Heart left ventricle (tissue), 16 donors: ENCODE data around the gene HBE1. TPM values are rescaled to one million over a fixed set of nuclear protein-coding genes. Genes with fewer than 3 reads are reported as not detected.
"Not testable (repeated sequence)": the region's sequence is repeated elsewhere in the genome, so short reads cannot be mapped to it uniquely, and the experiment has no call there.

Experiments used
- ATAC-seq, 4 donors: fragments of 200-7000 bp; cut with Tn5 transposase; one replicate each; pipeline ENCODE4 v1.9.1; 2020 to 2022; ENCODE audit warnings: moderate library complexity in 4 of 4, mild to moderate bottlenecking in 3 of 4, moderate number of reproducible peaks in 1 of 4
- DNase-seq, 5 donors: peaks; one replicate each; pipeline ENCODE4 v3.0.0-alpha.2; 2020
- H3K27ac ChIP-seq, 12 donors: fragments of 200-600 bp; sonication (generic) in 4 of 12; one replicate each; pipeline versions ENCODE4 v1.5.0 to v1.8.0; 2016 to 2022; ENCODE audit warnings: mild to moderate bottlenecking in 2 of 12
- H3K27me3 ChIP-seq, 9 donors: fragments of 200-600 bp; sonication (generic) in 2 of 9; one replicate each; pipeline versions ENCODE4 v1.5.1 to v1.8.0; 2016 to 2022; ENCODE audit warnings: mild to moderate bottlenecking in 3 of 9
- H3K36me3 ChIP-seq, 9 donors: fragments of 200-600 bp; sonication (generic) in 2 of 9; one replicate each; pipeline versions ENCODE4 v1.5.0 to v1.8.0; 2018 to 2022; ENCODE audit warnings: mild to moderate bottlenecking in 2 of 9
- H3K4me1 ChIP-seq, 12 donors: fragments of 200-600 bp; sonication (generic) in 4 of 12; one replicate each; pipeline versions ENCODE4 v1.5.0 to v1.8.0; 2016 to 2022; ENCODE audit warnings: mild to moderate bottlenecking in 3 of 12
- H3K4me3 ChIP-seq, 12 donors: fragments of 200-600 bp; sonication (generic) in 4 of 12; one replicate each; pipeline versions ENCODE4 v1.5.0 to v1.8.0; 2017 to 2022; ENCODE audit warnings: mild to moderate bottlenecking in 9 of 12, moderate library complexity in 4 of 12
- H3K9me3 ChIP-seq, 12 donors: fragments of 200-600 bp; sonication (generic) in 4 of 12; one replicate each; pipeline versions ENCODE4 v1.5.0 to v1.8.0; 2016 to 2022; ENCODE audit warnings: mild to moderate bottlenecking in 1 of 12
- CTCF ChIP-seq, 12 donors: fragments of 200-600 bp; sonication (generic) in 4 of 12; IDR thresholded peaks; one replicate each; pipeline versions ENCODE4 v1.5.0 to v1.8.0; 2018 to 2022; ENCODE audit warnings: antibody characterized with exemption in 12 of 12, mild to moderate bottlenecking in 5 of 12
- POLR2A ChIP-seq, 2 donors: fragments of 450-650 bp; IDR thresholded peaks; one replicate each; pipeline ENCODE4 v1.6.1; 2017; ENCODE audit warnings: antibody characterized with exemption in 2 of 2, mild to moderate bottlenecking in 2 of 2, moderate library complexity in 2 of 2
- WGBS, 4 donors: extraction: QIAGEN DNeasy Blood & Tissue Kit in 2 of 4; methylation state at CpG; one replicate each; pipeline versions ENCODE4 v1.1.5 to v1.1.7; 2013 to 2018; 5-methylcytosine and 5-hydroxymethylcytosine counted together
- intact Hi-C, 10 donors: fragments of 100-400 bp; cut with DNase I; formaldehyde crosslinking; loops; one replicate each; pipeline versions ENCODE4 v1.11.1 to v1.14.2; 2022
- polyA plus RNA-seq, 2 donors: library from polyadenylated mRNA; stranded (reverse); fragments of 200-250 nt; gene quantifications; one replicate each; pipeline ENCODE4 v1.2.3, GENCODE V29; 2013
- total RNA-seq, 9 donors: library from RNA; depleted of rRNA in 2 of 9; stranded (reverse); fragments of >200 nt in 2 of 9; fragmentation: NEBNext Ultra II Directional in 3 of 9; extraction: Animal tissue kit (Norgen Biotek cat#: 25700) in 3 of 9; gene quantifications; one replicate each; pipeline versions ENCODE4 v1.1.0 to v1.2.4, GENCODE V29; 2016 to 2023
- donor health status: ischemic (EF 13 %, LVEDD 7.1; RV severe dilation, severe dysfunction).
- donor health status: healthy with polysubstance abuse.
- donor health status: DM: no; HTN: yes; CAD: no.
- donor health status: DM: no; HTN: no; CAD: no.
- donor health status: ischemic (EF 25% LVEDD 6.9; RV normal size, moderate dysfunction).
- donor health status: ischemic (EF 25% LVEDD 5.7; RV mildly dilated, moderate dysfunction).
- donor health status: healthy.
- donor health status: DM: yes; HTN: yes; CAD: no.
- donor health status: ischemic (EF 35%, LVEDD 5.7; RV mildly dilated, moderate dysfunction).
- donor health status: nonischemic (EF 11% LVEDD 7.7; RV severe dilation, severe dysfunction).
- donor health status: DM: yes; HTN: yes; CAD: no.
- donor health status: PGD.
- donor health status: ischemic (EF 29% LVEDD 5.4; RV normal size, mild dysfunction).
- donor health status: nonischemic (EF 23%, LVEDD 6.1; RV moderate dilation, normal function).

HBE1 gene
- total and polyA plus RNA-seq, 11 donors, result not detected

- intact Hi-C loops, result no loop called here
- WGBS, 4 donors, result 27 to 44% (median 31%) methylated on average over 3 of the region's 3 CpGs
Measured at GRCh38 chr11:5300251-5300650, 30.5 kb upstream of the HBE1 start.

GRCh38 chr11:5298451-5298850, 28.7 kb upstream of the HBE1 start:
- Histone ChIP-seq H3K27ac (no peak overlapping the region), H3K36me3 (no peaks in the 10 kb centered on the region), H3K9me3 (no peaks in the 10 kb centered on the region), H3K27me3 (no peaks in the 10 kb centered on the region), H3K4me3 (no peak overlapping the region), H3K4me1 (no peaks in the 10 kb centered on the region)
- TF ChIP-seq CTCF (IDR thresholded peaks at IDR 0.05) (no peak), POLR2A (IDR thresholded peaks at IDR 0.05) (no peak)
- ATAC-seq (no peak), DNase-seq (no peak)
- WGBS, 4 donors, result 0 to 71% (median 42%) methylated on average over 1 of the region's 1 CpG
- intact Hi-C loops, result no loop called here

More at GRCh38 chr11:5300251-5300650, 30.5 kb upstream of the HBE1 start:
- Histone ChIP-seq H3K27ac (no peak overlapping the region), H3K4me3 (no peak overlapping the region), H3K4me1 (no peaks in the 10 kb centered on the region), H3K27me3 (no peaks in the 10 kb centered on the region), H3K36me3 (no peaks in the 10 kb centered on the region), H3K9me3 (no peaks in the 10 kb centered on the region)
- TF ChIP-seq POLR2A (IDR thresholded peaks at IDR 0.05) (no peak), CTCF (IDR thresholded peaks at IDR 0.05) (no peak)
- ATAC-seq (no peak), DNase-seq (no peak)

GRCh38 chr11:5297721-5298323, 28.1 kb upstream of the HBE1 start:
- 32 to 39% (median 36%) methylated on average over 4 of the region's 4 CpGs for WGBS, 4 donors
- Histone ChIP-seq H3K4me1 (no peaks in the 10 kb centered on the region), H3K36me3 (no peaks in the 10 kb centered on the region), H3K27ac (no peak overlapping the region), H3K4me3 (no peak overlapping the region), H3K27me3 (no peaks in the 10 kb centered on the region), H3K9me3 (no peaks in the 10 kb centered on the region)
- TF ChIP-seq POLR2A (IDR thresholded peaks at IDR 0.05) (no peak), CTCF (IDR thresholded peaks at IDR 0.05) (no peak)
- no peak for ATAC-seq
- intact Hi-C loops, result no loop called here
- no peak for DNase-seq

GRCh38 chr11:5294342-5294995, 24.7 kb upstream of the HBE1 start:
- DNase-seq, H3K36me3 ChIP-seq, intact Hi-C loops, H3K27ac ChIP-seq, ATAC-seq, H3K4me3 ChIP-seq, H3K4me1 ChIP-seq, H3K27me3 ChIP-seq, H3K9me3 ChIP-seq: not testable (repeated sequence)
- WGBS, 4 donors, result 90 to 94% (median 93%) methylated on average over 25 to 41 of the region's 41 CpGs

- TF ChIP-seq POLR2A (IDR thresholded peaks at IDR 0.05) (no peak), CTCF (IDR thresholded peaks at IDR 0.05) (no peak)
Measured at GRCh38 chr11:5293028-5293427, 23.3 kb upstream of the HBE1 start.

More at GRCh38 chr11:5293028-5293427, 23.3 kb upstream of the HBE1 start:
- H3K27me3 ChIP-seq, result no peaks in the 10 kb centered on the region
- H3K9me3 ChIP-seq, result no peaks in the 10 kb centered on the region
- no peak overlapping the region for H3K4me3 ChIP-seq
- ATAC-seq (no peak), DNase-seq (no peak)
- no peaks in the 10 kb centered on the region for H3K4me1 ChIP-seq
- H3K27ac ChIP-seq, result no peak overlapping the region
- intact Hi-C loops, result no loop called here
- 88 to 94% (median 90%) methylated on average over 8 of the region's 8 CpGs for WGBS, 4 donors
- no peaks in the 10 kb centered on the region for H3K36me3 ChIP-seq
